C1 segment of cervical spinal cord (tissue), 14 donors: ENCODE data around the gene MED10.
A peak's percentile ranks its signal among the peaks of the same experiment; 100 is the strongest.

ENCODE experiments used
- DNase-seq, 14 donors: peaks; one replicate each; lab custom pipeline; 2025; lab: John Stamatoyannopoulos, UW

Gene MED10

DNA sequence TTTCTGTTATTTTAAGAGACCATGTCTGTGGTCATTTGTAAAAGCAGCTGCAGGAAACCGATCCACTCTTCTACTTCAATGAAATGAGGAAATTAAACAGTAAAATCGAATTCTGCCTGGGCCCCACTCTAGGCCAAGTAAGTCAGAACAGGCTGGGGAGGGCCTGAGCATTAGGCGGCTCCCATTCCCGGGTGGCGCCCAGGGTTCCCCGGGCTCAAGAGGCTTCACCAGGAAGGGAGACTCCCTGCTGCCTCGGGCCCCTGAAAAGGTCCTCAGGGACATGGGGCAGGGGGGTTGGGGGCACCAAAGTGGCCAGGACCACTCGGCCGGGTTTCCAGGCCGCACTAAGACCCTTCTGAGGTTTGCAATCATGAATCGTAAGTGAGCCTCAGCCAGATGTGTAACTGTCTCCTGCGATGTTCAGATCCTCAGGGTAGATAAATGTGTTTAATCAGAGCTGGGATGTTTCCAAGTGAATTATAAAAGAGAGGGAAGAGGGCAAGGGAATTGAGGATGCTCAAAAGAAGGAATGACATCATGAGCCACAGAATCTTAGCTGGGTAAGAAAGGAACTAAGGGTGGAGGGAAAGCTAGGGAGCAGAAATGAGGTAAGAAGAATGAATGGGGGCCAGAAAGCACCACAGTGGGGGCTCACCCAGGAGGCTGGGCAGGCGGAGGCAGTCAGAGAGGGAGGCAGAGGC lies 24.6 kb downstream of the MED10 start:
- DNase-seq = no peak

DNA sequence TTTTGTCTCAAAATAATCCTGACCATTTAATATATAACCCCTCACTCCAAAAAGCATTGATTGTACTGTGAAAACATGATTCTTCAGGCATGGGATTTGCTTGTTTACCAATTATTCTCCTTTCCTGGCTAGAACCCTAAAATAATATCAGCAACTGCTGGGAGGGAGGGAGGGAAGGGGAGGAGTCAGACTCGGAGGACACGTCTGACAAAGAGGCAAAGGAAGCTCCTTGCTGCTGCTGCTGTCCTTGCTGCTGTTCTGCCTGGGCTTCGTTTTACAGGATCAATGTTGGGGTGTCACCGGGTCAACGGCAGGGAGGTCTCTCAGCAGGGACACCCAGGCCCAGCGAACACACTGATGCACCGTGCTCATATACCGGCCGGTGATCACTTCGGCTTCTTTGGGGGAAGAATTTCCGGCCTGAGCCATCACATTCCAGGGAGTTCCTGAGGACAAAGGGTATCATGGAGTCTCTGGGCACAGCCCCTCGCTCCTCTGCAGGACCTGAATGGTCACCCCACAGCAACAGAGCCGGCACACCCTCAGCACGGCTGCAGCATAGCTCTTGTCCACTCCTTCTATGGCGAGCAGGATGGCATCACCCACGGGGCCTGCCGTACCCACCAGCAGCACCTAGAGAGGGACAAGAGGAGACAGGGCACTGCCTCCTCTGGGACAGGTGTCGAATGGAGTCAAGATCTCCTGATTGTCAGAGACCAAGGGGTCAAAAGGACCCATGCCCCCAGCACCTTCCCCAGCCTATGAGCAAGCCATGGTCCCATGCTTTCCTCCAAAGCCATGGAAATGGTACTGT lies 27.9 kb downstream of the MED10 start:
- DNase-seq = no peak

DNA sequence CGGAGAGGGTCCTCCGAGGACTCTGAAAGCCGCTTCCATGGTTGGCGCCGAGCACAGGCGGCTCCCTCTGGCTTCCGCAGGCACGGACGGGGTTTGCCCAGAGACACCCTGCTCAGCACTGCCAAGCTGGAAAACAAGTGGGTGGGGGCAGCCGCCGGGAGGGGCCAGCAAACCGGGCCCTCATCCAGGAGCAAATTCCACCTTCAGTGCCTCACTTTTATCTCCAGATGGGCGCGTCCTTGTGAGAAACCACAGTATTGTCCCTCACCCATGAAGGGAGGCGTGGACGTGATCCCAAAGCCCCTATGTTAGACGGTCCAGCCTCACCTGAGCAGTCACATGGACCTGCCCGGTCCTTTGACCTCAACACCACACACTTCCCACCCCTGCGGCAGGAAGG lies 29.0 kb downstream of the MED10 start:
- DNase-seq = no peak

GRCh38 chr5:6348476-6349000 lies 29.8 kb downstream of the MED10 start:
- peak in 1 of 14 donors; percentile 68 for DNase-seq

GRCh38 chr5:6347673-6348072 lies 30.7 kb downstream of the MED10 start:
- DNase-seq = no peak

- no peak for DNase-seq
Observed at GRCh38 chr5:6347165-6347564, 31.2 kb downstream of the MED10 start.

- DNase-seq = no peak
Observed at GRCh38 chr5:6344593-6344989, 33.8 kb downstream of the MED10 start.

- no peak for DNase-seq
Observed at GRCh38 chr5:6343951-6344592, 34.3 kb downstream of the MED10 start.

DNA sequence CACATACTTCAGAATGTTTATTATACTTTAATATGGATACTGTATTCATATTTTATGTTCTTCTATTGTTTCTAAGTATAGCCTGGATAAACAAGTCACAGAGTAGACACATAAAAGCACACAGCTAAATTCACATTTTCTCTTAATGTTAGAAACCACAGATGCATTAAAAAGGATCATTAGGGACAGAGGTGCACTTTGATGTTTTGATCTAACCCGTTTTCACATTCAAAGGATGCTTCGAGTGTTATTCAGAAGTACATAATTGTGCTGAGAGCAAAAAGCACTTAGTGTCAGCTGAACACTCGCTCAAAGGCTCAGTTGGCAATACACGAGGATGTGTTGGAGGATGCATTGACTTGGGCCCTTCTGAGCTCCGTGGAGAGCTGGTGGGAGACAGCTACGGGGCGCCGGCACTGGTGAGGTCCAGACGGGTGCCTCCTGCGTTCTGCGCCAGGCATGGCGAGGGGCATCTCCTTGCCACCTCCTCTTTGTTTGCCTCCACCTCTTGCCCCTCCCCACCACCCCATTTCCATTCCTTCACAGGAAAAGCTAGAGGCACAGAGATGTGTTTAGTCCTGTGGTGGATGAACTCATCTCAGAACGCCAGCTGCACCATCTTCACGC lies 35.5 kb downstream of the MED10 start:
- no peak for DNase-seq

DNA sequence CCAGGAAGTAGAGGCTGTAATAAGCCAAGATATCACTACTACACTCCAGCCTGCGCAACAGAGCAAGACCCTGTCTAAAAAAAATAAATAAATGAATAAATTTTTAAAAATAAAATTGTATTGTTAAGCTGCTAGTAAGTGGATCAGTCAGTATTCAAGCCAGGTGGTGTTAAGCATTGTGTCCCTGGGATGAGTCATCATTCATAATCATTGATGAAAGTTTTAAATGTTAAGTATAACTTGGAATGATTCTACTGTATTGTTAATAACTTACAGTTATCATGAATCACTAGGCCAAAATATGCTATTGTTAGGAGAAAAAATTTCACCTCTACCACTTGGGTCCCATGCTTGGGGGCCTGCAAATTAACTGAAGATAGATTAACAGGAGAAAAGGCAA lies 38.2 kb downstream of the MED10 start:
- no peak for DNase-seq

- peak in 2 of 14 donors; percentile 20 to 95 for DNase-seq
Observed at GRCh38 chr5:6338871-6339270, 39.5 kb downstream of the MED10 start.

GRCh38 chr5:6338135-6338534 lies 40.2 kb downstream of the MED10 start:
- DNase-seq = peak in 1 of 14 donors; percentile 28

DNA sequence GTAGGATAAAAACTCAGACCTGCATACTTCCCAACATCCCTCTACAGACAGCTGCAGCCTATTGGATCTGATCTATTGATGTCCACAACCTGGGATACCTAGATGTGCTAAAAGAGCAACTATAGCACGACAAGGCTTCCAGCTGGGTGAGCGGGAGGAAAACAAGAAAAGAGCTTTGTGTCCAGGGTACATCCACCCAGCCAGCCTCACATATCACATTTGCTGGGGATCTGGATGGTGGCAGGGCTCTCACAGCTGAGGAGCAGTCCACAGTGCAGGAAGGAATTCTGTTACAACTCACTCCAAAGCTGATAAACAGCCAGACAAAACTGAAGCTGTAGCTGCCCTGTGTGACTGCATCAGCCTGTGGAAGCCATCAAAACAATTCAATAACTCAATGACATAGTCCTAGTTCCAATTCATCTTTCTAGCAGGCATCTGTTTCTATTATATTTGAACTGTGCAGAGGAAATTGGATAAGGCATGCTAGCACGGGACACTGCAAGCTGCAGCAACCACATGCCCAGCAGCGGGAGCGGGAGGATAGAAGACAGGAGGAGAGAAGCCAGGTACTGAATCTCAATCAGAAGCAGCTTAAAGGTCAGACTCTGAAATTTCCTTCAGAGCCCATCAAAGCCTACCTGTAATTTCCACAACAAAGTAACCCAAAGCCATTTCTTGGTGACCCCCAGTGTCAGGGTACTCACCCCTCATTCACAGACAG lies 45.0 kb downstream of the MED10 start:
- peak in 1 of 14 donors; percentile 0 for DNase-seq

GRCh38 chr5:6328173-6328572 lies 50.2 kb downstream of the MED10 start:
- no peak for DNase-seq

GRCh38 chr5:6326776-6327175 lies 51.6 kb downstream of the MED10 start:
- no peak for DNase-seq

GRCh38 chr5:6322163-6322713 lies 56.1 kb downstream of the MED10 start:
- DNase-seq = no peak
